H9 (cell line): Measurements from ENCODE around the gene DUS1L. TPM values are rescaled to one million over a fixed set of nuclear protein-coding genes. Genes with fewer than 3 reads are reported as not detected.

ENCODE experiments used
- DNase-seq: peaks from one replicate; pipeline ENCODE4 v3.0.0-alpha.2; 2017
- H2AFZ ChIP-seq: one replicate; pipeline ENCODE4 v1.6.1; 2013; ENCODE audit warnings: mild to moderate bottlenecking, low read length, control low read depth, moderate library complexity
- H2AK5ac ChIP-seq: 2 replicates; pipeline ENCODE4 v1.6.1; 2013; ENCODE audit warnings: low read length, control low read depth, mixed read lengths; ENCODE audit not compliant: insufficient read length
- H2BK120ac ChIP-seq: one replicate; pipeline ENCODE4 v1.6.1; 2013; ENCODE audit warnings: low read depth, mild to moderate bottlenecking, low read length, control low read depth, inconsistent platforms; ENCODE audit not compliant: poor library complexity, severe bottlenecking
- H2BK12ac ChIP-seq: 2 replicates; pipeline ENCODE4 v1.6.1; 2013; ENCODE audit warnings: low read length, control low read depth, mixed read lengths, low read depth; ENCODE audit not compliant: insufficient read length
- H2BK15ac ChIP-seq: 2 replicates; pipeline ENCODE4 v1.6.1; 2013; ENCODE audit warnings: low read depth, low read length, control low read depth
- H2BK20ac ChIP-seq: one replicate; pipeline ENCODE4 v1.6.1; 2013; ENCODE audit warnings: low read depth, mild to moderate bottlenecking, low read length, control low read depth, inconsistent platforms; ENCODE audit not compliant: poor library complexity, severe bottlenecking
- H2BK5ac ChIP-seq: 2 replicates; pipeline ENCODE4 v1.6.1; 2013; ENCODE audit warnings: low read length, control low read depth, mixed read lengths; ENCODE audit not compliant: insufficient read length
- H3K14ac ChIP-seq: 2 replicates; pipeline ENCODE4 v1.6.1; 2013; ENCODE audit warnings: low read length, control low read depth; ENCODE audit not compliant: insufficient read depth
- H3K18ac ChIP-seq: 2 replicates; pipeline ENCODE4 v1.6.1; 2013; ENCODE audit warnings: low read depth, mild to moderate bottlenecking, mixed read lengths, low read length, control low read depth; ENCODE audit not compliant: insufficient read length
- H3K23ac ChIP-seq: 2 replicates; pipeline ENCODE4 v1.6.1; 2013; ENCODE audit warnings: low read length, control low read depth, mixed read lengths, low read depth; ENCODE audit not compliant: insufficient read length
- H3K23me2 ChIP-seq: 2 replicates; pipeline ENCODE4 v1.6.1; 2013; ENCODE audit warnings: low read depth, mild to moderate bottlenecking, mixed read lengths, low read length, control low read depth; ENCODE audit not compliant: insufficient read length, poor library complexity, severe bottlenecking
- H3K27ac ChIP-seq: 2 replicates; pipeline ENCODE4 v1.5.1; 2013; ENCODE audit warnings: low read length, control low read depth, mixed read lengths, low read depth; ENCODE audit not compliant: insufficient read length
- H3K27me3 ChIP-seq: 2 replicates; pipeline ENCODE4 v1.6.1; 2013; ENCODE audit warnings: low read length, control low read depth, inconsistent platforms; ENCODE audit not compliant: insufficient read depth
- H3K4ac ChIP-seq: 2 replicates; pipeline ENCODE4 v1.6.1; 2013; ENCODE audit warnings: low read depth, mild to moderate bottlenecking, control low read depth, inconsistent platforms, low read length, moderate library complexity
- H3K4me1 ChIP-seq: 2 replicates; pipeline ENCODE4 v1.6.1; 2013; ENCODE audit warnings: low read length, control low read depth, inconsistent platforms; ENCODE audit not compliant: insufficient read depth
- H3K4me2 ChIP-seq: 2 replicates; pipeline ENCODE4 v1.6.1; 2013; ENCODE audit warnings: low read length, control low read depth, mixed read lengths; ENCODE audit not compliant: insufficient read length, insufficient read depth
- H3K56ac ChIP-seq: 2 replicates; pipeline ENCODE4 v1.6.1; 2013; ENCODE audit warnings: low read depth, mild to moderate bottlenecking, mixed read lengths, low read length, control low read depth; ENCODE audit not compliant: insufficient read length
- H3K79me1 ChIP-seq: 2 replicates; pipeline ENCODE4 v1.6.1; 2013; ENCODE audit warnings: low read depth, mild to moderate bottlenecking, moderate library complexity, low read length, control low read depth, inconsistent platforms; ENCODE audit not compliant: insufficient read depth, poor library complexity, severe bottlenecking
- H3K79me2 ChIP-seq: 2 replicates; pipeline ENCODE4 v1.6.1; 2013; ENCODE audit warnings: low read length, control low read depth, inconsistent platforms; ENCODE audit not compliant: insufficient read depth
- H3K9ac ChIP-seq: 2 replicates; pipeline ENCODE4 v1.6.1; 2013; ENCODE audit warnings: low read length, control low read depth, mixed read lengths; ENCODE audit not compliant: insufficient read length; ENCODE audit errors: extremely low read depth
- H3K9me3 ChIP-seq: one replicate; pipeline ENCODE4 v1.6.1; 2013; ENCODE audit warnings: low read depth, low read length, inconsistent platforms; ENCODE audit not compliant: control insufficient read depth
- H3T11ph ChIP-seq: one replicate; pipeline ENCODE4 v1.6.1; 2013; ENCODE audit warnings: mild to moderate bottlenecking, low read length, control low read depth, inconsistent platforms
- H4K20me1 ChIP-seq: one replicate; pipeline ENCODE4 v1.6.1; 2013; ENCODE audit not compliant: control insufficient read depth, insufficient read length, insufficient read depth
- H4K5ac ChIP-seq: 2 replicates; pipeline ENCODE4 v1.6.1; 2013; ENCODE audit warnings: low read depth, mild to moderate bottlenecking, mixed read lengths, low read length, control low read depth; ENCODE audit not compliant: insufficient read length
- H4K8ac ChIP-seq: replicated peaks from 2 replicates; pipeline ENCODE4 v1.6.1; 2013; ENCODE audit warnings: low read length, control low read depth, mixed read lengths, low read depth; ENCODE audit not compliant: insufficient read length
- H4K91ac ChIP-seq: 2 replicates; pipeline ENCODE4 v1.6.1; 2013; ENCODE audit warnings: low read depth, mild to moderate bottlenecking, moderate library complexity, mixed read lengths, low read length, control low read depth; ENCODE audit not compliant: insufficient read length
- H3K27ac Mint-ChIP-seq, 3 experiments: 2 replicates in 2 of 3; 3 replicates in 1 of 3; pipeline ENCODE4 v1.8.0; 2020 to 2021; ENCODE audit warnings: mixed read lengths in 3 of 3, mild to moderate bottlenecking in 1 of 3, moderate library complexity in 1 of 3
- H3K27me3 Mint-ChIP-seq: 2 replicates; pipeline ENCODE4 v1.8.0; 2021; ENCODE audit warnings: low read depth, mild to moderate bottlenecking, moderate library complexity, mixed read lengths
- H3K36me3 Mint-ChIP-seq, 3 experiments: 2 replicates in 2 of 3; 3 replicates in 1 of 3; pipeline ENCODE4 v1.8.0; 2020 to 2021; ENCODE audit warnings: low read depth in 3 of 3, mixed read lengths in 3 of 3; ENCODE audit not compliant: insufficient read depth in 1 of 3
- H3K4me1 Mint-ChIP-seq, 2 experiments: 2 replicates each; pipeline ENCODE4 v1.8.0; 2020; ENCODE audit warnings: mixed read lengths in 2 of 2
- H3K4me3 Mint-ChIP-seq, 2 experiments: 2 replicates in 1 of 2; 3 replicates in 1 of 2; pipeline ENCODE4 v1.8.0; 2020 to 2021; ENCODE audit warnings: mild to moderate bottlenecking in 2 of 2, mixed read lengths in 2 of 2, moderate library complexity in 1 of 2
- H3K9me3 Mint-ChIP-seq, 2 experiments: 2 replicates in 1 of 2; 3 replicates in 1 of 2; pipeline ENCODE4 v1.8.0; 2020; ENCODE audit warnings: mild to moderate bottlenecking in 2 of 2, mixed read lengths in 2 of 2, moderate library complexity in 1 of 2
- WGBS: extraction: QIAGEN DNeasy Blood & Tissue Kit; methylation state at CpG from one replicate; pipeline ENCODE4 v1.1.7; 2013; ENCODE audit warnings: missing lambda C conversion rate, low lambda C conversion rate, mixed read lengths; ENCODE audit not compliant: insufficient read length; ENCODE audit errors: extremely low coverage; 5-methylcytosine and 5-hydroxymethylcytosine counted together
- total RNA-seq: library from RNA; stranded (reverse); gene quantifications from 2 replicates; pipeline ENCODE4 v1.2.1, GENCODE V29; 2021
- TF ChIP-seq, protein P1 (sequence below): fragments of 200-600 bp; sonication (generic); conservative IDR thresholded peaks from 3 replicates; pipeline ENCODE4 v1.8.0; 2021; ENCODE audit warnings: antibody characterized with exemption, mild to moderate bottlenecking

The DUS1L gene
- total RNA-seq, 1 experiment from 2014 or later, result 103 TPM

- H4K91ac ChIP-seq, result no peak overlapping the region
- Mint-ChIP-seq H3K9me3 (no peaks in the 10 kb centered on the region), H3K4me3 (no peak overlapping the region), H3K36me3 (peaks cover 6 to 25% (median 25%) of the 10 kb centered on the region in 3 experiments; a peak in 6 of 7 replicates), H3K27me3 (no peaks in the 10 kb centered on the region; the same call in 1 of the 2 replicates), H3K27ac (no peak overlapping the region), H3K4me1 (peaks cover 0 to 16% of the 10 kb centered on the region in 2 experiments; a peak in 2 of 4 replicates)
- H3K9ac ChIP-seq, result no peak overlapping the region
- H2BK20ac ChIP-seq, result no peak overlapping the region
- H3K18ac ChIP-seq, result no peak overlapping the region
- no peak for DNase-seq
- no peak overlapping the region for H2BK15ac ChIP-seq
- no peak overlapping the region for H2BK120ac ChIP-seq
- H3K23me2 ChIP-seq, result no peaks in the 10 kb centered on the region
- H3K27me3 ChIP-seq, result no peaks in the 10 kb centered on the region
- no peak overlapping the region for H4K8ac ChIP-seq
- no peak overlapping the region for H2AK5ac ChIP-seq
- no peak overlapping the region for H3K4me2 ChIP-seq
- TF ChIP-seq, protein P1, sequence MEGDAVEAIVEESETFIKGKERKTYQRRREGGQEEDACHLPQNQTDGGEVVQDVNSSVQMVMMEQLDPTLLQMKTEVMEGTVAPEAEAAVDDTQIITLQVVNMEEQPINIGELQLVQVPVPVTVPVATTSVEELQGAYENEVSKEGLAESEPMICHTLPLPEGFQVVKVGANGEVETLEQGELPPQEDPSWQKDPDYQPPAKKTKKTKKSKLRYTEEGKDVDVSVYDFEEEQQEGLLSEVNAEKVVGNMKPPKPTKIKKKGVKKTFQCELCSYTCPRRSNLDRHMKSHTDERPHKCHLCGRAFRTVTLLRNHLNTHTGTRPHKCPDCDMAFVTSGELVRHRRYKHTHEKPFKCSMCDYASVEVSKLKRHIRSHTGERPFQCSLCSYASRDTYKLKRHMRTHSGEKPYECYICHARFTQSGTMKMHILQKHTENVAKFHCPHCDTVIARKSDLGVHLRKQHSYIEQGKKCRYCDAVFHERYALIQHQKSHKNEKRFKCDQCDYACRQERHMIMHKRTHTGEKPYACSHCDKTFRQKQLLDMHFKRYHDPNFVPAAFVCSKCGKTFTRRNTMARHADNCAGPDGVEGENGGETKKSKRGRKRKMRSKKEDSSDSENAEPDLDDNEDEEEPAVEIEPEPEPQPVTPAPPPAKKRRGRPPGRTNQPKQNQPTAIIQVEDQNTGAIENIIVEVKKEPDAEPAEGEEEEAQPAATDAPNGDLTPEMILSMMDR, result no peak
- H3K23ac ChIP-seq, result no peak overlapping the region
- H3K27ac ChIP-seq, result no peak overlapping the region
- no peak overlapping the region for H3T11ph ChIP-seq
- WGBS, result no CpG with 5 or more reads among the region's 20 CpGs
- no peaks in the 10 kb centered on the region for H3K9me3 ChIP-seq
- no peaks in the 10 kb centered on the region for H3K79me2 ChIP-seq
- no peak overlapping the region for H3K4ac ChIP-seq
- H2BK5ac ChIP-seq, result no peak overlapping the region
- no peak overlapping the region for H4K5ac ChIP-seq
- H2AFZ ChIP-seq, result no peak overlapping the region
- H3K4me1 ChIP-seq, result no peaks in the 10 kb centered on the region; the same call in 1 of the 2 replicates
- H2BK12ac ChIP-seq, result no peak overlapping the region
- no peak overlapping the region for H3K14ac ChIP-seq
- H3K56ac ChIP-seq, result no peak overlapping the region
- no peaks in the 10 kb centered on the region for H4K20me1 ChIP-seq
- peaks cover 2% of the 10 kb centered on the region for H3K79me1 ChIP-seq
These were observed 17.0 kb downstream of the DUS1L start for GRCh38 chr17:82048571-82048971.
